ENCODE results near the gene NISCH. TPM values are rescaled to one million over a fixed set of nuclear protein-coding genes. Genes with fewer than 3 reads are reported as not detected.

NISCH gene
- total and polyA plus RNA-seq, 9 donors = 73.6 to 142 (median 97.4) TPM

GRCh38 chr3:52532838-52533622 lies 77.6 kb downstream of the NISCH start:
- Histone ChIP-seq H3K36me3 (no peaks in the 10 kb centered on the region), H3K4me3 (peak overlapping the region; percentile 47), H3K27me3 (no peaks in the 10 kb centered on the region), H3K4me1 (ENCODE audit: insufficient read depth) (peaks cover 16% of the 10 kb centered on the region), H3K27ac (peak overlapping the region; percentile 36 to 41), H3K9me3 (no peaks in the 10 kb centered on the region)
- peak; percentile 35 to 66 (median 53) for DNase-seq
- no peak for TF ChIP-seq POLR2A (IDR thresholded peaks at IDR 0.05)
- TF ChIP-seq CTCF (IDR thresholded peaks at IDR 0.05) = no peak
- no peak for TF ChIP-seq EP300 (IDR thresholded peaks at IDR 0.05)
- WGBS, 3 donors = 1 to 4% (median 2%) methylated on average over 49 to 78 of the region's 78 CpGs
- intact Hi-C loops (cut with DNase I) = loop anchor here in 2 of 4 donors (5.0 to 10.0 kb wide), 3 partner anchors 81 to 172 kb away; partner anchors contain the start of genes GLT8D1 (in 1 of the 2), GNL3 (in 1 of the 2), PBRM1 (in 1 of the 2) and SPCS1 (in 1 of the 2)

- Histone ChIP-seq H3K36me3 (no peaks in the 10 kb centered on the region), H3K27me3 (no peaks in the 10 kb centered on the region), H3K4me1 (ENCODE audit: insufficient read depth) (peaks cover 19% of the 10 kb centered on the region), H3K27ac (peak within 1 kb of the TSS; percentile 72 to 94), H3K9me3 (no peaks in the 10 kb centered on the region), H3K4me3 (peak within 1 kb of the TSS; percentile 61)
- no peak for TF ChIP-seq EP300 (IDR thresholded peaks at IDR 0.05)
- peak; percentile 19 for TF ChIP-seq POLR2A (IDR thresholded peaks at IDR 0.05)
- 0 to 1% (median 0%) methylated on average over 5 to 72 of the region's 91 CpGs for WGBS, 3 donors
- intact Hi-C loops (cut with DNase I) = loop anchor here in 2 of 4 donors (5.0 to 10.0 kb wide), 3 partner anchors 81 to 171 kb away; partner anchors contain the start of genes GLT8D1 (in 1 of the 2), GNL3 (in 1 of the 2), PBRM1 (in 1 of the 2) and SPCS1 (in 1 of the 2)
- peak; percentile 74 to 84 (median 82) for DNase-seq
These were observed 78.3 kb downstream of the NISCH start, which contains the start of gene NT5DC2 for GRCh38 chr3:52533623-52534280. Gene NT5DC2 (minus strand): TSS chr3:52533857. CDS start chr3:52533737, 120 bp downstream.

GRCh38 chr3:52534281-52535183 lies 79.1 kb downstream of the NISCH start:
- intact Hi-C loops (cut with DNase I) = loop anchor here in 2 of 4 donors (5.0 to 10.0 kb wide), 3 partner anchors 82 to 170 kb away; partner anchors contain the start of genes GLT8D1 (in 1 of the 2), GNL3 (in 1 of the 2), PBRM1 (in 1 of the 2) and SPCS1 (in 1 of the 2)
- Histone ChIP-seq H3K9me3 (no peaks in the 10 kb centered on the region), H3K36me3 (no peaks in the 10 kb centered on the region), H3K4me3 (peak overlapping the region; percentile 61), H3K27ac (peak overlapping the region; percentile 72 to 94), H3K27me3 (no peaks in the 10 kb centered on the region), H3K4me1 (ENCODE audit: insufficient read depth) (peaks cover 25% of the 10 kb centered on the region)
- TF ChIP-seq POLR2A (IDR thresholded peaks at IDR 0.05) (no peak), EP300 (IDR thresholded peaks at IDR 0.05) (no peak), CTCF (IDR thresholded peaks at IDR 0.05) (no peak)
- 14 to 24% (median 20%) methylated on average over 50 to 57 of the region's 57 CpGs for WGBS, 3 donors
- peak; percentile 34 to 55 (median 43) for DNase-seq

GRCh38 chr3:52535411-52536111 lies 80.2 kb downstream of the NISCH start:
- Histone ChIP-seq H3K36me3 (no peaks in the 10 kb centered on the region), H3K27ac (peak overlapping the region in 1 of 2 donors; percentile 94), H3K9me3 (no peaks in the 10 kb centered on the region), H3K4me3 (peak overlapping the region; percentile 24), H3K27me3 (no peaks in the 10 kb centered on the region), H3K4me1 (ENCODE audit: insufficient read depth) (peaks cover 25% of the 10 kb centered on the region)
- WGBS, 3 donors = 84 to 92% (median 88%) methylated on average over 19 of the region's 19 CpGs
- DNase-seq = peak in 3 of 5 donors; percentile 18 to 36 (median 31)
- TF ChIP-seq EP300 (IDR thresholded peaks at IDR 0.05) = no peak
- TF ChIP-seq CTCF (IDR thresholded peaks at IDR 0.05) = no peak
- TF ChIP-seq POLR2A (IDR thresholded peaks at IDR 0.05) = no peak
- intact Hi-C loops (cut with DNase I) = loop anchor here in 2 of 4 donors (10.0 kb wide), 2 partner anchors 149 to 169 kb away; partner anchors contain the start of genes GLT8D1 (in 1 of the 2), GNL3 (in 1 of the 2), PBRM1 (in 1 of the 2) and SPCS1 (in 1 of the 2)

Measured in ovary (tissue), 9 donors.